HG03139 (cell line): ENCODE data around the gene ARMC8.
"Not testable (repeated sequence)": the region's sequence is repeated elsewhere in the genome, so short reads cannot be mapped to it uniquely, and the experiment has no call there.

Experiments used
- ATAC-seq: cut with Tn5 transposase; IDR thresholded peaks from one replicate; pipeline ENCODE4 v1.9.1; 2021; ENCODE audit not compliant: unreplicated experiment

ARMC8 gene

GRCh38 chr3:138187296-138188012 lies at the start of gene ARMC8:
Gene ARMC8, plus strand, starts transcription at chr3:138187301. Its CDS starts 254 bp downstream, at chr3:138187555.
- peak; percentile 55 for ATAC-seq

- no peak for ATAC-seq
Observed at GRCh38 chr3:138137861-138138260, 49.2 kb upstream of the ARMC8 start.

- no peak for ATAC-seq
Observed at GRCh38 chr3:138139691-138140090, 47.4 kb upstream of the ARMC8 start.

- no peak for ATAC-seq
Observed at GRCh38 chr3:138140940-138141339, 46.2 kb upstream of the ARMC8 start.

GRCh38 chr3:138142181-138142580 lies 44.9 kb upstream of the ARMC8 start:
- not testable (repeated sequence) for ATAC-seq

- ATAC-seq, result no peak
Observed at GRCh38 chr3:138148503-138148902, 38.6 kb upstream of the ARMC8 start.

- no peak for ATAC-seq
Observed at GRCh38 chr3:138154534-138154933, 32.6 kb upstream of the ARMC8 start.

GRCh38 chr3:138157743-138158142 lies 29.4 kb upstream of the ARMC8 start:
- ATAC-seq, result no peak

GRCh38 chr3:138165061-138165460 lies 22.0 kb upstream of the ARMC8 start:
- no peak for ATAC-seq

- no peak for ATAC-seq
Observed at GRCh38 chr3:138172625-138173024, 14.5 kb upstream of the ARMC8 start.

- ATAC-seq, result no peak
Observed at GRCh38 chr3:138173769-138174420, 13.2 kb upstream of the ARMC8 start.

- ATAC-seq, result peak; percentile 93
Observed at GRCh38 chr3:138174421-138175131, 12.5 kb upstream of the ARMC8 start, which contains the start of gene DBR1. Gene DBR1, minus strand, starts transcription at chr3:138174921. Its CDS starts 126 bp downstream, at chr3:138174795.

- ATAC-seq, result peak; percentile 63
Observed at GRCh38 chr3:138180375-138181029, 6.6 kb upstream of the ARMC8 start.

- no peak for ATAC-seq
Observed at GRCh38 chr3:138184994-138185393, 2.1 kb upstream of the ARMC8 start.

- no peak for ATAC-seq
Observed at GRCh38 chr3:138186221-138186620, 880 bp upstream of the ARMC8 start.

GRCh38 chr3:138186803-138187295 lies 252 bp upstream of the ARMC8 start:
- ATAC-seq, result peak; percentile 86

GRCh38 chr3:138188013-138188730 lies 1.1 kb downstream of the ARMC8 start:
- ATAC-seq, result peak; percentile 6

- no peak for ATAC-seq
Observed at GRCh38 chr3:138195481-138195880, 8.4 kb downstream of the ARMC8 start.

- no peak for ATAC-seq
Observed at GRCh38 chr3:138196023-138196422, 8.9 kb downstream of the ARMC8 start.

GRCh38 chr3:138197058-138197457 lies 10.0 kb downstream of the ARMC8 start:
- ATAC-seq, result no peak
